ENCODE results near the gene UGT1A9.

DNA sequence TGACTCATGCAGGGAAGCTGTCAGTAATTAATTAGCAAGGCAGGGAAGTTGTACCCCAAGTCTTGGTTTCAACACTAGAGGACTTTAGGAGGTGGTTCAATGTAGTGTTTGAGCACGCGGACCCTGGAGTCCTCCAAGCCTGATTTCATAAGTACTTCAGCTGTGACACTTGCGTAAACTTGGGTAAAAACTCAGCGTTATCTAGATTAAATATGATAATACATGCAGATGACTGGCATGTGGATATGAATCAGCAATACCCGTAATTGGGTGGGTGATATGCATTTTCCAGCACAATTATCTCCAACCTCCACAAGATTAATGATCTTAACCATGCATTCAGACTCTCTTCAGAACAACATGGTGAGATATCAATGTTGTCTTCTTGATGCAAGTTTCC is 15.2 kb downstream of the UGT1A9 start:
- TF ChIP-seq CBFB (CRISPR knock-in tag; IDR thresholded peaks at IDR 0.05) (no peak), ZNF430 (CRISPR knock-in tag; IDR thresholded peaks at IDR 0.05) (no peak)
- TF ChIP-seq, protein P1, sequence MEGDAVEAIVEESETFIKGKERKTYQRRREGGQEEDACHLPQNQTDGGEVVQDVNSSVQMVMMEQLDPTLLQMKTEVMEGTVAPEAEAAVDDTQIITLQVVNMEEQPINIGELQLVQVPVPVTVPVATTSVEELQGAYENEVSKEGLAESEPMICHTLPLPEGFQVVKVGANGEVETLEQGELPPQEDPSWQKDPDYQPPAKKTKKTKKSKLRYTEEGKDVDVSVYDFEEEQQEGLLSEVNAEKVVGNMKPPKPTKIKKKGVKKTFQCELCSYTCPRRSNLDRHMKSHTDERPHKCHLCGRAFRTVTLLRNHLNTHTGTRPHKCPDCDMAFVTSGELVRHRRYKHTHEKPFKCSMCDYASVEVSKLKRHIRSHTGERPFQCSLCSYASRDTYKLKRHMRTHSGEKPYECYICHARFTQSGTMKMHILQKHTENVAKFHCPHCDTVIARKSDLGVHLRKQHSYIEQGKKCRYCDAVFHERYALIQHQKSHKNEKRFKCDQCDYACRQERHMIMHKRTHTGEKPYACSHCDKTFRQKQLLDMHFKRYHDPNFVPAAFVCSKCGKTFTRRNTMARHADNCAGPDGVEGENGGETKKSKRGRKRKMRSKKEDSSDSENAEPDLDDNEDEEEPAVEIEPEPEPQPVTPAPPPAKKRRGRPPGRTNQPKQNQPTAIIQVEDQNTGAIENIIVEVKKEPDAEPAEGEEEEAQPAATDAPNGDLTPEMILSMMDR (CRISPR knock-in tag; IDR thresholded peaks at IDR 0.05), result no peak
- TF ChIP-seq, protein P2, sequence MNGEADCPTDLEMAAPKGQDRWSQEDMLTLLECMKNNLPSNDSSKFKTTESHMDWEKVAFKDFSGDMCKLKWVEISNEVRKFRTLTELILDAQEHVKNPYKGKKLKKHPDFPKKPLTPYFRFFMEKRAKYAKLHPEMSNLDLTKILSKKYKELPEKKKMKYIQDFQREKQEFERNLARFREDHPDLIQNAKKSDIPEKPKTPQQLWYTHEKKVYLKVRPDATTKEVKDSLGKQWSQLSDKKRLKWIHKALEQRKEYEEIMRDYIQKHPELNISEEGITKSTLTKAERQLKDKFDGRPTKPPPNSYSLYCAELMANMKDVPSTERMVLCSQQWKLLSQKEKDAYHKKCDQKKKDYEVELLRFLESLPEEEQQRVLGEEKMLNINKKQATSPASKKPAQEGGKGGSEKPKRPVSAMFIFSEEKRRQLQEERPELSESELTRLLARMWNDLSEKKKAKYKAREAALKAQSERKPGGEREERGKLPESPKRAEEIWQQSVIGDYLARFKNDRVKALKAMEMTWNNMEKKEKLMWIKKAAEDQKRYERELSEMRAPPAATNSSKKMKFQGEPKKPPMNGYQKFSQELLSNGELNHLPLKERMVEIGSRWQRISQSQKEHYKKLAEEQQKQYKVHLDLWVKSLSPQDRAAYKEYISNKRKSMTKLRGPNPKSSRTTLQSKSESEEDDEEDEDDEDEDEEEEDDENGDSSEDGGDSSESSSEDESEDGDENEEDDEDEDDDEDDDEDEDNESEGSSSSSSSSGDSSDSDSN (CRISPR knock-in tag; IDR thresholded peaks at IDR 0.05), result no peak
